ENCODE data around the gene ZNF740. TPM values are rescaled to one million over a fixed set of nuclear protein-coding genes. Genes with fewer than 3 reads are reported as not detected.
"Not testable (repeated sequence)": the region's sequence is repeated elsewhere in the genome, so short reads cannot be mapped to it uniquely, and the experiment has no call there.

Gene ZNF740
- total RNA-seq, 1 experiment from 2014 or later, result 35.8 TPM

GRCh38 chr12:53161119-53161911 is 19.2 kb upstream of the ZNF740 start:
- H3K36me3 ChIP-seq (ENCODE audit: control insufficient read depth, insufficient read depth, low read length), result no peaks in the 10 kb centered on the region
- no peak for DNase-seq
- Mint-ChIP-seq H3K36me3 (ENCODE audit: insufficient read depth, unreplicated experiment) (peaks cover 6% of the 10 kb centered on the region), H3K9me3 (ENCODE audit: unreplicated experiment) (no peaks in the 10 kb centered on the region), H3K27ac (ENCODE audit: unreplicated experiment) (no peak overlapping the region), H3K4me1 (ENCODE audit: low read depth, unreplicated experiment) (peaks cover 11% of the 10 kb centered on the region), H3K4me3 (ENCODE audit: unreplicated experiment) (no peak overlapping the region), H3K27me3 (ENCODE audit: insufficient read depth, unreplicated experiment) (no peaks in the 10 kb centered on the region)
- POLR2A ChIA-PET, result no interaction called here
- H3K9me3 ChIP-seq, result no peaks in the 10 kb centered on the region
- CTCF ChIA-PET, result interaction anchor here (0.6 to 2.9 kb wide), 3 partner anchors 19 to 107 kb away, joined by 3 to 9 read pairs (median 4); partner anchors contain the start of genes CSAD and ZNF740
- H3K4me1 ChIP-seq, result no peaks in the 10 kb centered on the region
- no peak overlapping the region for H3K4me3 ChIP-seq (ENCODE audit: low read depth, low read length)
- no TSS peak for BruUV-seq (replicated peaks)
- intact Hi-C loops (cut with micrococcal nuclease; ENCODE audit: unreplicated experiment), result no loop called here
- no peaks in the 10 kb centered on the region for H3K27me3 ChIP-seq (replicated peaks; ENCODE audit: control insufficient read depth, insufficient read depth, low read length)
- no peak for TF ChIP-seq CTCF (IDR thresholded peaks at IDR 0.05; ENCODE audit: insufficient read depth in 1 of 2, low read depth in 1 of 2, low read length in 1 of 2, severe bottlenecking in 1 of 2, unreplicated experiment in 1 of 2)

GRCh38 chr12:53163008-53163407 is 17.5 kb upstream of the ZNF740 start:
- H3K4me3 ChIP-seq (ENCODE audit: low read depth, low read length); H3K36me3 ChIP-seq (ENCODE audit: control insufficient read depth, insufficient read depth, low read length); H3K27ac Mint-ChIP-seq (ENCODE audit: unreplicated experiment); H3K9me3 Mint-ChIP-seq (ENCODE audit: unreplicated experiment); H3K4me3 Mint-ChIP-seq (ENCODE audit: unreplicated experiment); H3K27me3 Mint-ChIP-seq (ENCODE audit: insufficient read depth, unreplicated experiment); DNase-seq; H3K4me1 ChIP-seq; H3K36me3 Mint-ChIP-seq (ENCODE audit: insufficient read depth, unreplicated experiment); intact Hi-C loops (cut with micrococcal nuclease; ENCODE audit: unreplicated experiment); CTCF ChIA-PET; H3K27me3 ChIP-seq (replicated peaks; ENCODE audit: control insufficient read depth, insufficient read depth, low read length); H3K9me3 ChIP-seq; BruUV-seq (replicated peaks); POLR2A ChIA-PET: not testable (repeated sequence)
- H3K4me1 Mint-ChIP-seq (ENCODE audit: low read depth, unreplicated experiment), result peaks cover 11% of the 10 kb centered on the region

- Histone ChIP-seq H3K36me3 (ENCODE audit: control insufficient read depth, insufficient read depth, low read length) (no peaks in the 10 kb centered on the region), H3K27me3 (replicated peaks; ENCODE audit: control insufficient read depth, insufficient read depth, low read length) (no peaks in the 10 kb centered on the region), H3K4me3 (ENCODE audit: low read depth, low read length) (no peak overlapping the region), H3K4me1 (no peaks in the 10 kb centered on the region), H3K9me3 (no peaks in the 10 kb centered on the region)
- Mint-ChIP-seq H3K27ac (ENCODE audit: unreplicated experiment) (no peak overlapping the region), H3K9me3 (ENCODE audit: unreplicated experiment) (no peaks in the 10 kb centered on the region), H3K27me3 (ENCODE audit: insufficient read depth, unreplicated experiment) (no peaks in the 10 kb centered on the region), H3K4me1 (ENCODE audit: low read depth, unreplicated experiment) (no peaks in the 10 kb centered on the region), H3K36me3 (ENCODE audit: insufficient read depth, unreplicated experiment) (no peaks in the 10 kb centered on the region), H3K4me3 (ENCODE audit: unreplicated experiment) (no peak overlapping the region)
- no peak for TF ChIP-seq CTCF (IDR thresholded peaks at IDR 0.05; ENCODE audit: insufficient read depth in 1 of 2, low read depth in 1 of 2, low read length in 1 of 2, severe bottlenecking in 1 of 2, unreplicated experiment in 1 of 2)
- intact Hi-C loops (cut with micrococcal nuclease; ENCODE audit: unreplicated experiment), result no loop called here
- CTCF ChIA-PET, result no interaction called here
- no peak for DNase-seq
- POLR2A ChIA-PET, result no interaction called here
- no TSS peak for BruUV-seq (replicated peaks)
These were observed 13.7 kb upstream of the ZNF740 start for GRCh38 chr12:53166837-53167236.
